Stimulated activated CD4-positive, alpha-beta T cell treated with anti-CD3 and anti-CD28 coated beads, Interleukin-4, amount 100 ng/mL, for 48 hours (primary cell): Measurements from ENCODE around the gene USP17L22.
"Not testable (repeated sequence)": the region's sequence is repeated elsewhere in the genome, so short reads cannot be mapped to it uniquely, and the experiment has no call there.

Experiments used
- DNase-seq, 2 donors: peaks; one replicate each; pipeline ENCODE4 v3.0.0-alpha.2; 2020; ENCODE audit warnings: low read depth in 2 of 2

USP17L22 gene, protein sequence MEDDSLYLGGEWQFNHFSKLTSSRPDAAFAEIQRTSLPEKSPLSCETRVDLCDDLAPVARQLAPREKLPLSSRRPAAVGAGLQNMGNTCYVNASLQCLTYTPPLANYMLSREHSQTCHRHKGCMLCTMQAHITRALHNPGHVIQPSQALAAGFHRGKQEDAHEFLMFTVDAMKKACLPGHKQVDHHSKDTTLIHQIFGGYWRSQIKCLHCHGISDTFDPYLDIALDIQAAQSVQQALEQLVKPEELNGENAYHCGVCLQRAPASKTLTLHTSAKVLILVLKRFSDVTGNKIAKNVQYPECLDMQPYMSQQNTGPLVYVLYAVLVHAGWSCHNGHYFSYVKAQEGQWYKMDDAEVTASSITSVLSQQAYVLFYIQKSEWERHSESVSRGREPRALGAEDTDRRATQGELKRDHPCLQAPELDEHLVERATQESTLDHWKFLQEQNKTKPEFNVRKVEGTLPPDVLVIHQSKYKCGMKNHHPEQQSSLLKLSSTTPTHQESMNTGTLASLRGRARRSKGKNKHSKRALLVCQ

GRCh38 chr4:9267319-9267718 lies at the start of gene USP17L22:
Gene USP17L22 (plus strand): TSS chr4:9267619. CDS start chr4:9267619, 0 bp downstream.
- not testable (repeated sequence) for DNase-seq

DNA sequence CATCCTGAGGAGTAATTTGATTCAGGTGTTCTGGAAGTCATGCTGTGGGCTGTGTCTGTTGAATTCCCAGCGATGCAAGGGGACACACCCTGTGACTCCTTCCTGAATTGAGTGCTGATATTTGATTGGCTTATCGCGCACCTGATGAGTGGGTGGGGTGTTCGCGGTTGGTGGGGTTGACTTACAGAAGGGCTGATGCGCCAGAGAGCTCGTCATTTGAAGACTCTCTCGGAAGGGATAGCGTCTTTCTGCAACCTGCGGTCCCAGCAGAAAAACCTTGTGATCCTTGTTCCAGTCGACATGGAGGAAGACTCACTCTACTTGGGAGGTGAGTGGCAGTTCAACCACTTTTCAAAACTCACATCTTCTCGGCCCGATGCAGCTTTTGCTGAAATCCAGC lies 47.6 kb upstream of the USP17L22 start, which contains the start of gene USP17L12:
Gene USP17L12, plus strand, starts transcription at position 301 of the 400 bp plus-strand sequence. Its CDS starts 0 bp downstream, at position 301.
- not testable (repeated sequence) for DNase-seq

DNA sequence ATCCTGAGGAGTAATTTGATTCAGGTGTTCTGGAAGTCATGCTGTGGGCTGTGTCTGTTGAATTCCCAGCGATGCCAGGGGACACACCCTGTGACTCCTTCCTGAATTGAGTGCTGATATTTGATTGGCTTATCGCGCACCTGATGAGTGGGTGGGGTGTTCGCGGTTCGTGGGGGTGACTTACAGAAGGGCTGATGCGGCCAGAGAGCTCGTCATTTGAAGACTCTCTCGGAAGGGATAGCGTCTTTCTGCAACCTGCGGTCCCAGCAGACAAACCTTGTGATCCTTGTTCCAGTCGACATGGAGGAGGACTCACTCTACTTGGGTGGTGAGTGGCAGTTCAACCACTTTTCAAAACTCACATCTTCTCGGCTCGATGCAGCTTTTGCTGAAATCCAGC lies 42.8 kb upstream of the USP17L22 start, which contains the start of gene USP17L13:
Gene USP17L13, plus strand, starts transcription at position 301 of the 400 bp plus-strand sequence. Its CDS starts 0 bp downstream, at position 301.
- DNase-seq: not testable (repeated sequence)

GRCh38 chr4:9230249-9230648 lies 37.2 kb upstream of the USP17L22 start:
- DNase-seq: not testable (repeated sequence)

DNA sequence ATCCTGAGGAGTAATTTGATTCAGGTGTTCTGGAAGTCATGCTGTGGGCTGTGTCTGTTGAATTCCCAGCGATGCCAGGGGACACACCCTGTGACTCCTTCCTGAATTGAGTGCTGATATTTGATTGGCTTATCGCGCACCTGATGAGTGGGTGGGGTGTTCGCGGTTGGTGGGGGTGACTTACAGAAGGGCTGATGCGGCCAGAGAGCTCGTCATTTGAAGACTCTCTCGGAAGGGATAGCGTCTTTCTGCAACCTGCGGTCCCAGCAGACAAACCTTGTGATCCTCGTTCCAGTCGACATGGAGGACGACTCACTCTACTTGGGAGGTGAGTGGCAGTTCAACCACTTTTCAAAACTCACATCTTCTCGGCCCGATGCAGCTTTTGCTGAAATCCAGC lies 33.3 kb upstream of the USP17L22 start, which contains the start of gene USP17L15:
Gene USP17L15, plus strand, starts transcription at position 301 of the 400 bp plus-strand sequence. Its CDS starts 0 bp downstream, at position 301.
- DNase-seq: not testable (repeated sequence)

DNA sequence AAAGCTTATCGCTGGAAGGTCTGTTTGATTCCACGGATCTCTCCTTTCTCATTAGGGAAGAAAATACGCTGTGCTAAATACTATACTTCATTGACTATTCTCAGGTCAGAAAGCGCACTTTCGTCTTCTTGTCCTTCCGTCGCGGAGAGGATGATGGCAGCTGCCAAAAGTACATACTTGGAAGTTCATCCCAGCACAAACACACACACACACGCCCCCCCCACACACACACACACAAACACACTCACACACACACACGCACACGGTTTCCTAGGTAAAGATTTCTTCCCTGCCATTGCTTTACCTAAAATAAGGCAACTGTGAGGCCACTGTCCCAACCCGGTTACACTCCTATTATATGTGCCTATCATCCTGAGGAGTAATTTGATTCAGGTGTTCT lies 29.0 kb upstream of the USP17L22 start:
- DNase-seq: not testable (repeated sequence)

- DNase-seq: not testable (repeated sequence)
Observed at GRCh38 chr4:9243579-9243978, 23.8 kb upstream of the USP17L22 start, which contains the start of gene USP17L17. Gene USP17L17 (plus strand): TSS chr4:9243879. CDS start chr4:9243879, 0 bp downstream.

DNA sequence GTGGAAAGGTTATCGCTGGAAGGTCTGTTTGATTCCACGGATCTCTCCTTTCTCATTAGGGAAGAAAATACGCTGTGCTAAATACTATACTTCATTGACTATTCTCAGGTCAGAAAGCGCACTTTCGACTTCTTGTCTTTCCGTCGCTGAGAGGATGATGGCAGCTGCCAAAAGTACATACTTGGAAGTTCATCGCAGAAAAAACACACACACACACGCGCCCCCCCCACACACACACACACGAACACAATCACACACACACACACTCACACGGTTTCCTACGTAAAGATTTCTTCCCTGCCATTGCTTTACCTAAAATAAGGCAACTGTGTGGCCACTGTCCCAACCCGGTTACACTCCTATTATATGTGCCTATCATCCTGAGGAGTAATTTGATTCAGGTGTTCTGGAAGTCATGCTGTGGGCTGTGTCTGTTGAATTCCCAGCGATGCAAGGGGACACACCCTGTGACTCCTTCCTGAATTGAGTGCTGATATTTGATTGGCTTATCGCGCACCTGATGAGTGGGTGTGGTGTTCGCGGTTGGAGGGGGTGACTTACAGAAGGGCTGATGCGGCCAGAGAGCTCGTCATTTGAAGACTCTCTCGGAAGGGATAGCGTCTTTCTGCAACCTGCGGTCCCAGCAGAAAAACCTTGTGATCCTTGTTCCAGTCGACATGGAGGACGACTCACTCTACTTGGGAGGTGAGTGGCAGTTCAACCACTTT lies 19.3 kb upstream of the USP17L22 start, which contains the start of gene USP17L18:
Gene USP17L18, plus strand, starts transcription at position 678 of the 728 bp plus-strand sequence. Its CDS starts 0 bp downstream, at position 678.
- not testable (repeated sequence) for DNase-seq

- not testable (repeated sequence) for DNase-seq
Observed at GRCh38 chr4:9253078-9253477, 14.3 kb upstream of the USP17L22 start, which contains the start of gene USP17L19. Gene USP17L19 (plus strand): TSS chr4:9253378. CDS start chr4:9253378, 0 bp downstream.

GRCh38 chr4:9257824-9258223 lies 9.6 kb upstream of the USP17L22 start, which contains the start of gene USP17L20:
Gene USP17L20 (plus strand): TSS chr4:9258124. CDS start chr4:9258124, 0 bp downstream.
- DNase-seq: not testable (repeated sequence)

DNA sequence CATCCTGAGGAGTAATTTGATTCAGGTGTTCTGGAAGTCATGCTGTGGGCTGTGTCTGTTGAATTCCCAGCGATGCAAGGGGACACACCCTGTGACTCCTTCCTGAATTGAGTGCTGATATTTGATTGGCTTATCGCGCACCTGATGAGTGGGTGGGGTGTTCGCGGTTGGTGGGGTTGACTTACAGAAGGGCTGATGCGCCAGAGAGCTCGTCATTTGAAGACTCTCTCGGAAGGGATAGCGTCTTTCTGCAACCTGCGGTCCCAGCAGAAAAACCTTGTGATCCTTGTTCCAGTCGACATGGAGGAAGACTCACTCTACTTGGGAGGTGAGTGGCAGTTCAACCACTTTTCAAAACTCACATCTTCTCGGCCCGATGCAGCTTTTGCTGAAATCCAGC lies 4.8 kb upstream of the USP17L22 start, which contains the start of gene USP17L21:
Gene USP17L21, plus strand, starts transcription at position 301 of the 400 bp plus-strand sequence. Its CDS starts 0 bp downstream, at position 301.
- DNase-seq: not testable (repeated sequence)

- DNase-seq: not testable (repeated sequence)
Observed at GRCh38 chr4:9271719-9272118, 4.3 kb downstream of the USP17L22 start.
